HG02973 (cell line): Measurements from ENCODE around the gene TRABD2B.
"Not testable (repeated sequence)": the region's sequence is repeated elsewhere in the genome, so short reads cannot be mapped to it uniquely, and the experiment has no call there.

Source experiments
- ATAC-seq: cut with Tn5 transposase; IDR thresholded peaks from one replicate; pipeline ENCODE4 v1.9.1; 2021; ENCODE audit warnings: moderate library complexity; ENCODE audit not compliant: unreplicated experiment

Gene TRABD2B

GRCh38 chr1:47970882-47971281 is 26.3 kb downstream of the TRABD2B start:
- no peak for ATAC-seq

GRCh38 chr1:47969478-47969877 is 27.7 kb downstream of the TRABD2B start:
- no peak for ATAC-seq

- no peak for ATAC-seq
Observed at GRCh38 chr1:47968556-47968888, 28.7 kb downstream of the TRABD2B start.

- no peak for ATAC-seq
Observed at GRCh38 chr1:47967864-47968555, 29.2 kb downstream of the TRABD2B start.

- ATAC-seq = no peak
Observed at GRCh38 chr1:47965816-47966215, 31.4 kb downstream of the TRABD2B start.

DNA sequence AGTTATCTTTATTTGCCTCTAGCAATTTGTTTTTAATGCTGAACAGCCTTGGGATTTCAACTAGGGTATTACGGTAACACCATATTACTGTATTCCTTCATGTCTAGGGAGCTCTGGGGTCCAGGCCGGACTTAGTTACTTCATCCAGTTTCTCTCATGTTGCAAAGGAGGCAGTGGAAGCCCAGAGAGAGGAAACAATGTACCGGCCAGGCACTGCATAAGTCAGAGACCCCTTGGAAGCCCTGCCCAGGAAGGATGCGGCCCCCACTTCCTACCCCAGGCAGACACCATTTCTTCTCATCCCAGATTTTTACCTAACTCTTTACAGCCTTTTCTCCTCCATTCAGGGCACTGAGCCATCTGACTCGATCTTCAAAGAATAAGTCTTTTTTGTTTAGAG is 32.5 kb downstream of the TRABD2B start:
- no peak for ATAC-seq

GRCh38 chr1:47963568-47964358 is 33.4 kb downstream of the TRABD2B start:
- no peak for ATAC-seq

DNA sequence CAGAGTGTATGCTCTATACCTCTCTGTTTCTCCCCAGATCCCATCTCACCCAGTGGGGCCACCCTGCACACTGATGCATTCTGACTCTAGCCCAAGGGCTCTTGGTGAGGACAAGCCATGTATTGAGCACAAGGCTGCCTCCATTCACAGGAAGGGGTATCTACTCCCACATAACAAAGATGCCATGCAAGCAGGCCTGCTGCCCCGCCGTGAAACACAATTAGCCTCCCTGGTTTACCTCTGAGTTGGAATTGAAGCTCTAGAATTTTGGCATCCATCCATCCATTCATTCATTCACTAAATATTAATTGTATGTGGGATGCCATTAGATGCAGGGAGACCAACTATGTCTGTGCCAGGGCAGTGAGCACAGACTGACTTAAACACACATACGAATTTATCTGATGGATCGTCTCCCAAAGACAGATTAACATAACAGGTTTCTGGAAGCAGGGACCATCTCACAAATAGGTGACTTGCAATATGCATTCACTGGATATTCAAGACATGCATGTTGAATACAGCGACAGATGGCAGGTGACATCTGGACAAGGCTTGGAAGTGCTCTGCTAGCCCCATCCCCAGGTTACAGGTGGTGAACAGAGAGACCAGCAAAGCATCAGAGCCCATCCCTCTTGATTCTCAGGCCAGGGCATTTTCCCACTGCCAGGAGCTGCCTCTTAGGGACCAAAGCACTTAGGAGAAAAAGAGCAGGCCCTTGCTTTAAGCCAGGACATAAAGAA is 34.3 kb downstream of the TRABD2B start:
- no peak for ATAC-seq

DNA sequence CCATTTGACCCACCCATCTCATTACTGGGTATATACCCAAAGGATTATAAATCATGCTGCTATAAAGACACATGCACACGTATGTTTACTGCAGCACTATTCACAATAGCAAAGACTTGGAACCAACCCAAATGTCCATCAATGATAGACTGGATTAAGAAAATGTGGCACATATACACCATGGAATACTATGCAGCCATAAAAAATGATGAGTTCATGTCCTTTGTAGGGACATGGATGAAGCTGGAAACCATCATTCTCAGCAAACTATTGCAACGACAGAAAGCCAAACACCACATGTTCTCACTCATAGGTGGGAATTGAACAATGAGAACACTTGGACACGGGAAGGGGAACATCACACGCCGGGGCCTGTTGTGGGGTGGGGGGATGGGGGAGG is 35.4 kb downstream of the TRABD2B start:
- not testable (repeated sequence) for ATAC-seq

DNA sequence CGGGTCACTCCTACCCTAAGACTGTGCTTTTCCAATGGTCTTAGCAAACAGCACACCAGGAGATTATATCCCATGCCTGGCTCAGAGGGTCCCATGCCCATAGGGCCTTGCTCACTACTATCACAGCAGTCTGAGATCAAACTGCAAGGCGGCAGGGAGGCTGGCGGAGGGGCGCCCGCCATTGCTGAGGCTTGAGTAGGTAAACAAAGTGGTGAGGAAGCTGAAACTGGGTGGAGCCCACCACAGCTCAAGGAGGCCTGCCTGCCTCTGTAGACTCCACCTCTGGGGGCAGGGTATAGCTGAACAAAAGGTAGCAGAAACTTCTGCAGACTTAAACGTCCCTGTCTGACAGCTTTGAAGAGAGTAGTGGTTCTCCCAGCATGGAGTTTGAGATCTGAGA is 40.7 kb downstream of the TRABD2B start:
- ATAC-seq = not testable (repeated sequence)

DNA sequence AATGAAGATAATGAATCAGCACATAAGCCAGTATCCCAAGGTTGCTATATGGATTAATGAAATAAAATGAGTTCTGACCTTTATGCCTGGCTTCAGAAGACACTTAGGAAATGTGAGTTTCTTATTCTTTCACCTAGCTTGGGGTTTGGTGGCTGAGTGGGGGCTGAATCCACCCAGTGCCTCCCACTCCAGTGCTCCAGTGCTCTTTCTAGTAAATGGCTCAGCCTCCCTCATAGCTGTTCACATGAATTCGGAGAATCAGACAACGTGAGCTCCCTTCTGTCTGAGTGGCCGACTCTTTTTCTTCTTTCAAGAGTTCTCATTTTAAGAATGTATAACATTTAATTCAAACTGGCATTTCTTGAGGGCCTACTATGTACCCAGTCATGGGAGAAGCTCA is 43.5 kb downstream of the TRABD2B start:
- ATAC-seq = no peak

DNA sequence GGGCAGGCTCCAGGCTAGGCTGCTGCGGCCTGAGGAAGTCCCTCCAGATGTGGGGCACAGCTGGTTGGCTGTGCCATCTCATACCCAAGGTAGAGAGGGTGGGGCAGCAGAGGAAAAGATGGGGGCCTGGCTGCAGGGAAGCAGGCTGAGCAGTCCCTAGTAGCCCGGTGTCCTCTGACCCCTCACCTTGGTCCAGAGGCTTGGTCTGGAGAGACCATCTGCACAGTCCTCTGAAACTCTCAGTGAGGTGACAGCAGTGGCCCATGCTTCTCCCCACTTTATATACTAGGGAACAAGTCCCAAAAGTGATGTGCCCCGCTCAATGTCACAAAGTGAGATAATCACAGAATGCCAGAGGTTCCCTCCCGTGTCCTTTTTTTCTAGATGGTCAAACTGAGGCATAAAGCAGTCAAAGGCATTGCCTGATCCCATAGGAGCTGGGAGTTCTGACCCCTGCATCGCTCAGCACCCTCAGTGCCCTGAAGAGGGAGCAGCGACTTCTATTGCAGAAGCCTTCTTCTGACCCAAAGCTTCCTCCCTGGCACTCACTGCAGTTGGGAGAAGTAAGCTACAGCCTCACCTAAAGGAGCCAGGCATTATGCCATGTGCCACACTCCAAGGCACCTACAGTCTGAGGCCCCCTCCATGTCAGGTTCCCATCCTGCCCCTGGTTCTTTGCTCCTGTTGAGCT is 45.5 kb downstream of the TRABD2B start:
- ATAC-seq = no peak

DNA sequence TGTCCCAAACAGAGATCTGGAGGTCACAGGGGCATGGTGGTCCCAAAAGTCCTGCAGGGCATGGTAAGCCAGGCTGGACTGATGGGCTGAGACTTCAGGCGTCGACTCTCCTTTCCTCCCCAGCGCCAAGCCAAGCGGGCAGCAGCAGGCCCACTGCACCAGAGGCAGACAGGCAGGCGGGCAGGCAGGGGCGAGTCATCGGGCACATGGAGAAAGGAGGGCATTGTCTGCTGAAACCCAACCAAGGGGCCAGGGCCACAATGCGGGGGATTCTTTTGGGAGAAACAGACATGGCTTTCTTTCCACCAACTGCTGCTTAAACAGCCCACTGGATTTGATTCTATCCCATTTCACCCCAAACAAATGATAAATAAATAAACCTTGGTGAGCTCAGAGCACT is 46.2 kb downstream of the TRABD2B start:
- ATAC-seq = no peak

DNA sequence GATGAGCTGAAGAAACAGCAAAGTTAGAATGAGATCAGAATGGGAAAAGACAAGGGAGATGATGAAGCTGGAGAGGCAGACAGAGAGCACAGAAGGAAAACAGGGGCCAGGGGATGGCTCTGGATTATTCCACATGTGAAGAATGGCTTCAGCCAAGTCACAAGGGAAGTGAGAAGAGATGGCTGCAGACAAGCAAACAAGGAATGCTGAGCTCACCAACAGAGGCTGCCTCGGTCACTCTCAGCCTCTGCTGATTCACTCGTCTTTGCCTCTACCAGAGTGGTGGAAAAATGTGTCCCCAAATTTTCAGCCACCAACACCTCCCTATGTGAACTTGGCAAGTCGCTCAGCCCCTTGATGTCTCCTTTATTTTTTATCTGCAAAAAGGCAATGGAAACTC is 46.7 kb downstream of the TRABD2B start:
- no peak for ATAC-seq

DNA sequence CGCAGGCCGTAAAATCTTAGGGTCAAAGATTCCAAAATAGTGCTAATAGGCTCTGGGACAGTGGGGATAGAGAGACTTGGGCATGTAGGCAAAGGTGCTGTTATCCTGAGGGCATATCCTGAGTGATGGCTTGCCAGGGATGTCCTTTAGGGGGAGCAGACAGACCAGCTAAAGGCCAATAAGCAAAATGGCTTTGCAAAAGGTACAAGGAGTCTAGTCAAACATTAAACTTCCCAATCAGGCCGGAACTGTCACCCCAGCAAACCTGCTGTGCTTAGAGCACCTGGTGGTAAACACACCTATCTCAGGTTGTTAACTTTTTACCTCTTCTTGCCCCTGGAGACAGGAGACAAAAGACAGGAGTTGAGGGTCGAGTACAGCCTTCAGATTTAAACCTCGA is 49.1 kb downstream of the TRABD2B start:
- ATAC-seq = no peak

- no peak for ATAC-seq
Observed at GRCh38 chr1:47947531-47947930, 49.7 kb downstream of the TRABD2B start.

DNA sequence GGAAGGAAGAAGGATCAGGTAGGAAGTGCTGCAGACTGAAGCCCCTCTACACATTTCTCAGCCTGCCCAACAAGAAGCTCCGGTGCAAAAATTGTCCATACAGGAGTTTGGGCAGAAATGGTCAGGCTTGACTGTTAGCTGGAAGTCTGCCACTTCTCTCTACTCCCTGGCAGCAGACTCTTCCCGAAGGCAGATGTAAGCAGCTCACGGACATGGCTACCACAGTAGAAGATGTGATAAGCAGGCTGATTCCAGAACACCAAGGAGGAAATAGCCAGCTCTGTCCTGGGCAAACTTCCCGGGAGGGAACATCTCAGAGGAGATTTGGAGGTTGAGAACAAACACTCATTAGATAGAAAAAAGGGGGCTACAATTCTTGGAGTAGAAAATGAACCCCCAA is 52.6 kb downstream of the TRABD2B start:
- no peak for ATAC-seq

- no peak for ATAC-seq
Observed at GRCh38 chr1:47942240-47942629, 55.0 kb downstream of the TRABD2B start.

GRCh38 chr1:47941609-47942239 is 55.5 kb downstream of the TRABD2B start:
- no peak for ATAC-seq

GRCh38 chr1:47940779-47941178 is 56.4 kb downstream of the TRABD2B start:
- no peak for ATAC-seq

- no peak for ATAC-seq
Observed at GRCh38 chr1:47940326-47940725, 56.9 kb downstream of the TRABD2B start.
